Skin of body (tissue), 2 donors: ENCODE measurements around the gene GPR62. TPM values are rescaled to one million over a fixed set of nuclear protein-coding genes. Genes with fewer than 3 reads are reported as not detected.
"Not testable (repeated sequence)": the region's sequence is repeated elsewhere in the genome, so short reads cannot be mapped to it uniquely, and the experiment has no call there.

ENCODE experiments used
- DNase-seq: peaks from one replicate; lab custom pipeline; 2025; lab: John Stamatoyannopoulos, UW
- total RNA-seq: library from RNA; depleted of rRNA; stranded (reverse); fragments of >200 nt; gene quantifications from one replicate; pipeline ENCODE4 v1.2.3, GENCODE V29; 2014

Gene GPR62, protein sequence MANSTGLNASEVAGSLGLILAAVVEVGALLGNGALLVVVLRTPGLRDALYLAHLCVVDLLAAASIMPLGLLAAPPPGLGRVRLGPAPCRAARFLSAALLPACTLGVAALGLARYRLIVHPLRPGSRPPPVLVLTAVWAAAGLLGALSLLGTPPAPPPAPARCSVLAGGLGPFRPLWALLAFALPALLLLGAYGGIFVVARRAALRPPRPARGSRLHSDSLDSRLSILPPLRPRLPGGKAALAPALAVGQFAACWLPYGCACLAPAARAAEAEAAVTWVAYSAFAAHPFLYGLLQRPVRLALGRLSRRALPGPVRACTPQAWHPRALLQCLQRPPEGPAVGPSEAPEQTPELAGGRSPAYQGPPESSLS
- total RNA-seq: 0.20 TPM

GRCh38 chr3:51955175-51955892 lies at the start of gene GPR62:
Gene GPR62 (plus strand): TSS chr3:51955381. CDS start chr3:51955653, 272 bp downstream.
- DNase-seq: no peak

- no peak for DNase-seq
These were observed 47.2 kb upstream of the GPR62 start for GRCh38 chr3:51908026-51908425.

DNA sequence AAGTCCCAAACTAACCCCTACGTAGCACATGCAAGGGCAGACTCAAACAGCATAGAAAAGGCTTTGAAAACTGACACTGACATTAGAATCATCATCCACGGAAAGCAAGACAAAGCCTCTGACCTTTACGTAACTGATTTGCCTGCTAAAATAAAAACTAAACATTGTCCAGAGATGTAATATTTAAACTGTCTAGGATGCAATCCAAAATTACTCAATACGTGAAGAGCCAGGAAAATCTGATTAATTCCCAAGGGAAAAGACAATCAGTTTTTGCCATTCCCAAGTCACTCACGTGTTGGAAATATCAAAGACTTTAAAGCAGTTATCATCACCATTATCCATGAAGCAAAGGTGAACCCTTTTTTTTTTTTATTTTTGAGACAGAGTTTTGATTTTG lies 38.8 kb upstream of the GPR62 start:
- DNase-seq: no peak

GRCh38 chr3:51921081-51921578 lies 34.1 kb upstream of the GPR62 start:
- no peak for DNase-seq

DNA sequence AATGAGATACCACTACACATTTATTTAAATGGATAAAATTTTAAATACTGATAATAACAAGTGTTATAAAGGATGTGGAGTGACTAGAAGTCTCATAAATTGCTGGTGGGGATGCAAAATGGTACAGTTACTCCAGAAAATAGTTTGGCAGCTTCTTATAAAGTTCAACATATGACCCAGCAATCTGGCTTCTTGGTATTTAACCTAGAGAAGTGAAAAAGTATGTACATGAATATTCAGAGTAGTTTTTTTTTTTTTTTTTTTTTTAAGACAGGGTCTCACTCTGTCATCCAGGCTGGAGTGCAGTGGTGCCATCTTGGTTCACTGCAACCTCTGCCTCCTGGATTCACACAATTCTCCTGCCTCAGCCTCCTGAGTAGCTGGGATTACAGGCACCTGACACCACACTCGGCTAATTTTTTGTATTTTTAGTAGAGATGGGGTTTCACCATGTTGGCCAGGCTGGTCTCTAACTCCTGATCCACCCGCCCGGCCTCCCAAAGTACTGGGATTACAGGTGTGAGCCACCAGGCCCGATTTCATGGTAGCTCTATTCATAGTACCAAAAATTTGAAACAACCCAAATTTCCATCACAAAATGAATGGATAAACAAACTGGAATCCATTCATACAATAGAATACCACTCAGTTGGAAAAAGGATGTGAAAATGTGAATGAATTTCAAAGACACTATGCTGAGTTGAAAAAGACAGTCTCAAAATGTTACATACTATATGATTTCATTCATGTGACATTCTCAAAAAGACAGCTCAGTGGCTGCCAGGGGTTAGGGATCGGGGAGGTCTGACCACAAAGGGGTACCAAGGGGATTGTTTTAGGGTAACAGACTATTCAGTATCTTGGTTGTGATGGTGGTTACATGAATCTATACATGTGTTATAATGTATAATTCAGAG lies 27.9 kb upstream of the GPR62 start:
- DNase-seq: no peak

- no peak for DNase-seq
These were observed 26.7 kb upstream of the GPR62 start for GRCh38 chr3:51928438-51928837.

DNA sequence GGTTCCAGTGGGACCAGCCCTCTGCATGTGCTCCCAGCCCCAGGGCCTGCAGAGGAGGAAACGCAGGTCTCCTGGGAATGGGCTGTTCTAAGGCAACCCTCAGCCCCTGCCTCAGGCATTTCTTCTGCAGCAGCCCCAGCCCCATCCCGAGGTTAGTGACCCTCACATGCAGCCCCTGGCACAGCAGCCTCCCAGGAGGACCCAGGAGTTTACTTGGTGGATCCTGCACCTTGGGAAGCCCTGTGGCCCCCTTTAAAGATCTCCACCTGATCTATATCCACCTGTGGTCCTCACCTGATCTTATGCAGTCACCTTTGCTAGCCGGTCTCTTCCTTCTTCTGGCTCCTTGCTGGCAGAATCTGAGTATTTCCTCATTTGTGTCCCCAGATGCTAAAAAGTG lies 26.2 kb upstream of the GPR62 start:
- DNase-seq: not testable (repeated sequence)

DNA sequence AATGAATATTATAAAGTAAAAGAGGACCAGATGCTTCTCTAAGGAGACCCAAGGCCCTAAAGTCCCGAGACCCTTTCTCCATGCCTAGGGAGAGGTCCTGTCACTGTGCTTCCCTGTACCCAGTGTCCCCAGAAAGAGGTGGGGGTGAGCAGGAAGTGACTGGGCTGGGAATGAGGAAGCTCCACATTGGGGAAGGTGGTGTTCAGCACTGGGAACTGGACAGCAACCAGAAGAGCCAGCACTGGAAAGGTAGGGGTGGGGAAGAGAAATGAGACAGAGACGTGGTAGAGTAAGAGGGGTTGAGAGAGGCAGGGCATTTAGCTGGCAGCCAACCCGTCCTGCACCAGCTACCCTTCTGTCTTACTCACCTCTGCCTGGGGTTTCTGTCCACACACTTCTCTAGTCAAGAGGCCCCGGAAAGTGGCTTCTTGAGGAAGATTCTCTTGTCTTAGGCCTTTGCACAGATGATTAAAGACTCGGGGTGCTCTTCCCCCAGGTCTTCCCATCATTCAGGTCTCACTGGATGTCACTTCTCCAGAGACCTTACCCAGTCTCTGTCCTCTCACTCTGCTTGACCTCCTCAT lies 25.7 kb upstream of the GPR62 start:
- DNase-seq: no peak

GRCh38 chr3:51930439-51930838 lies 24.7 kb upstream of the GPR62 start:
- DNase-seq: no peak

GRCh38 chr3:51931756-51932155 lies 23.4 kb upstream of the GPR62 start:
- DNase-seq: no peak

GRCh38 chr3:51932471-51933370 lies 22.5 kb upstream of the GPR62 start:
- no peak for DNase-seq

GRCh38 chr3:51933471-51934138 lies 21.6 kb upstream of the GPR62 start:
- no peak for DNase-seq

DNA sequence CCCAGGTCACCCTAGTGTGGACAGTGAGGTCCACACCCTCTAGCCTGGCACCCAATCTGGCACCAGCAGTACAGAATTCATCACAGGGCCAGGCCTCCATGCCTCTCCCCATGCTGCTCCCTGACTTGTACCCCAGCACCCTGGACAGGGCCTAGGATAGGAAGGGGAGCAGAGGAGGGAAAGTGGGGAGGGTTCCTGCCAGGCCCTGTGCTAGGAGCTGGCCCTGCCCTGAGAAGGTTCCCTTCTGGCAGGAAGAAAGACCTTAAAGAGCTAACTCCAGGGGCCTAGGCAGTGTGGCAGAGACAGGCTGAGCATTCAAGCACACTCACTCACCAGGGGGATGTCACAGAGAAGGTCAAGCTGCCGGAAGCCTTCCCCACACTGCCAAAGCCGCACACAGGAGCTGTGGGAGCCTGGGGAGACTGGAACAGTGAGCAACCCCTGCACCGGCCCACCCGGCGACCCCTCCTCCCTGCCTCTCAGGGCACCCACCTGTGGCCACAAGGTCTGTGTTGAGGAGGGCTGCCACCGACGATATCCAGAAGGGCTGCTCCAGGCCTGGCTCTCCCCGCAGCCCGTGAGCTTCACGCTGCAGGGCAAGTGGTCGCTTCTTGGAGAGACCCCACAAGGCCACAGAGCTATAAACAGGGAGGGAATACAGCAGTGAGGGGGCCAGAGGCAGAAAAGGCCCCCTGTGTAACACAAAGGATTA lies 20.9 kb upstream of the GPR62 start:
- DNase-seq: no peak

DNA sequence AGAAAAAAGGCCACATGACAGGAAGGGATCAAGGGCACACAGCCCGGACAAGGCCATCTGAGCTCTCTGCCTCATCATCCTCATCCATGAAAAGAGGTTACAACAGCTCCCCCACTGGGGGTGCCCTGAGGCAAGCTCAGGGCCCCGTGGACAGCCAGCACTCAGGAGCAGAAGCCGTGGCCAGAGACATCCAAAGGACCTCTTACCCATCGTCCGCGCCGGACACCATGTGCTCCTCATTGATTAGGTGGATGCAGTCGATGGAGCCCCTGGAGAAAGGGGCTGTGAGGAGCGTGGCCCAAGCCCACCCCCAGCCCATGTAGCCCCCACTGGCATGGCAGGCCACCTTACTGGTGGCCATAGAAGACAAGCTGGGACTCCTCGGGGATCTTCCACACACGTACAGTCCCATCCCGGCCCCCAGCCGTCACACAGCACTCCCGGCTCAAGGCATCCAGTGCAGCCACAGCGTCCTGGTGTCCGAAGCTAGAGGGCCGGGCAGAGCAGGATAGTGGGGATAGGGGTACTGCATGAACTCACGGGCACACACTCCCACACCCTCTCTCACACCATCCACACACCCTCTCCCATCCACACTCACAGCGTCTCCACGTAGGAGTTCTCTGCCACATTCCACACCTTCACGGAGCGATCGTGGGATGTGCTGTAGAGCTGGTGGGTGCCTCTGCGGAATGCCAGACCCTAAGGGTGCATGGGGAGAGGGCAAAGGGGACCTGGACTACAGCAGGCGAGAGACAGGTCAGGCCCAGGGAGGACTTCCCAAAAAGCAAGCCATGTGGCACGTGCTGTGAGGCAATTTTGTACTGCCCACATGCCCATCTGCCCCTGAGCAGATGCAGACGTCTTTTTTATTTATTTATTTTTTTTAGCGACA lies 19.9 kb upstream of the GPR62 start:
- no peak for DNase-seq

- no peak for DNase-seq
These were observed 19.1 kb upstream of the GPR62 start for GRCh38 chr3:51935886-51936755.

GRCh38 chr3:51937014-51937413 lies 18.2 kb upstream of the GPR62 start:
- no peak for DNase-seq
